WTC11 (cell line): ENCODE results near the gene CERS4. TPM values are rescaled to one million over a fixed set of nuclear protein-coding genes. Genes with fewer than 3 reads are reported as not detected.

ENCODE experiments used
- ATAC-seq: fragments of 200-7000 bp; cut with Tn5 transposase; 2 replicates; pipeline ENCODE4 v1.10.0; 2021; ENCODE audit warnings: mild to moderate bottlenecking, moderate library complexity
- CTCF ChIA-PET: fragments of 300-600 bp; sonication (Branson Sonifier 250); formaldehyde crosslinking; loops from one replicate; lab custom pipeline; 2021; ENCODE audit warnings: antibody characterized with exemption; lab: Charles Lee
- POLR2A ChIA-PET: fragments of 350-600 bp; sonication (Branson Sonifier 250); formaldehyde crosslinking; loops from one replicate; lab custom pipeline; 2021; ENCODE audit warnings: antibody characterized with exemption; lab: Charles Lee
- DNase-seq: peaks from one replicate; pipeline ENCODE4 v3.0.0; 2021; ENCODE audit warnings: low spot score
- H3K27ac Mint-ChIP-seq: 2 replicates; pipeline ENCODE4 v1.8.0; 2021; ENCODE audit warnings: mixed read lengths
- H3K27me3 Mint-ChIP-seq: 2 replicates; pipeline ENCODE4 v1.8.0; 2021; ENCODE audit warnings: low read depth, mild to moderate bottlenecking, moderate library complexity, mixed read lengths
- H3K36me3 Mint-ChIP-seq: 2 replicates; pipeline ENCODE4 v1.8.0; 2021; ENCODE audit warnings: mixed read lengths
- H3K4me1 Mint-ChIP-seq: 2 replicates; pipeline ENCODE4 v1.8.0; 2022; ENCODE audit warnings: mixed read lengths
- H3K4me3 Mint-ChIP-seq: 2 replicates; pipeline ENCODE4 v1.8.0; 2021; ENCODE audit warnings: mild to moderate bottlenecking, moderate library complexity, mixed read lengths
- H3K9me3 Mint-ChIP-seq: 2 replicates; pipeline ENCODE4 v1.8.0; 2021; ENCODE audit warnings: mixed read lengths
- ARID4B ChIP-seq: sonication (generic); formaldehyde crosslinking; IDR thresholded peaks from 2 replicates; pipeline ENCODE4 v1.8.0; 2023; ENCODE audit warnings: missing genetic modification reagents, mild to moderate bottlenecking, borderline replicate concordance
- CBFB ChIP-seq: sonication (generic); formaldehyde crosslinking; IDR thresholded peaks from 2 replicates; pipeline ENCODE4 v1.8.1; 2022; ENCODE audit warnings: mild to moderate bottlenecking, low read depth, missing genetic modification reagents
- E2F4 ChIP-seq: sonication (generic); formaldehyde crosslinking; IDR thresholded peaks from 2 replicates; pipeline ENCODE4 v1.8.1; 2022; ENCODE audit warnings: low read depth, mild to moderate bottlenecking, moderate library complexity, missing genetic modification reagents, borderline replicate concordance
- EMX1 ChIP-seq: fragments of 250-450 bp; sonication (Bioruptor Pico); IDR thresholded peaks from 2 replicates; pipeline ENCODE4 v1.8.0; 2021; ENCODE audit warnings: mild to moderate bottlenecking
- FOXP1 ChIP-seq: sonication (generic); formaldehyde crosslinking; IDR thresholded peaks from 2 replicates; pipeline ENCODE4 v1.8.0; 2022; ENCODE audit warnings: missing genetic modification reagents, mild to moderate bottlenecking, moderate library complexity, borderline replicate concordance
- GRHL2 ChIP-seq: fragments of 250-450 bp; sonication (Bioruptor Pico); IDR thresholded peaks from 2 replicates; pipeline ENCODE4 v1.8.0; 2022; ENCODE audit warnings: mild to moderate bottlenecking, moderate library complexity; ENCODE audit not compliant: insufficient replicate concordance, severe bottlenecking
- HMGA2 ChIP-seq: fragments of 250-450 bp; sonication (Bioruptor Pico); IDR thresholded peaks from 2 replicates; pipeline ENCODE4 v1.4.0; 2021; ENCODE audit warnings: mild to moderate bottlenecking, moderate library complexity
- MLX ChIP-seq: sonication (generic); formaldehyde crosslinking; IDR thresholded peaks from 2 replicates; pipeline ENCODE4 v1.8.1; 2023; ENCODE audit warnings: mild to moderate bottlenecking, missing genetic modification reagents, moderate library complexity
- MYBL2 ChIP-seq: sonication (generic); formaldehyde crosslinking; IDR thresholded peaks from 2 replicates; pipeline ENCODE4 v1.8.1; 2023; ENCODE audit warnings: mild to moderate bottlenecking, moderate library complexity, missing genetic modification reagents
- NFYB ChIP-seq: sonication (generic); formaldehyde crosslinking; conservative IDR thresholded peaks from 2 replicates; pipeline ENCODE4 v1.8.0; 2022; ENCODE audit warnings: low read depth, missing genetic modification reagents
- RELA ChIP-seq: sonication (generic); formaldehyde crosslinking; IDR thresholded peaks from 2 replicates; pipeline ENCODE4 v1.8.1; 2022; ENCODE audit warnings: missing genetic modification reagents, mild to moderate bottlenecking, borderline replicate concordance
- TEAD4 ChIP-seq: sonication (generic); formaldehyde crosslinking; IDR thresholded peaks from 2 replicates; pipeline ENCODE4 v1.8.0; 2022; ENCODE audit warnings: mild to moderate bottlenecking, missing genetic modification reagents
- TP53 ChIP-seq: sonication (generic); formaldehyde crosslinking; IDR thresholded peaks from 2 replicates; pipeline ENCODE4 v1.8.1; 2023; ENCODE audit warnings: mild to moderate bottlenecking, missing genetic modification reagents
- ZNF121 ChIP-seq: sonication (generic); formaldehyde crosslinking; IDR thresholded peaks from 2 replicates; pipeline ENCODE4 v1.8.0; 2023; ENCODE audit warnings: missing genetic modification reagents
- ZNF512 ChIP-seq: sonication (generic); formaldehyde crosslinking; IDR thresholded peaks from 2 replicates; pipeline ENCODE4 v1.8.1; 2022; ENCODE audit warnings: missing genetic modification reagents, borderline replicate concordance
- total RNA-seq: library from RNA; stranded (reverse); gene quantifications from 3 replicates; pipeline ENCODE4 v1.2.3, GENCODE V29; 2021
- TF ChIP-seq, protein P1 (sequence below): sonication (generic); formaldehyde crosslinking; IDR thresholded peaks from 2 replicates; pipeline ENCODE4 v1.8.0; 2022; ENCODE audit warnings: missing genetic modification reagents
- TF ChIP-seq, protein P2 (sequence below): sonication (generic); formaldehyde crosslinking; IDR thresholded peaks from 2 replicates; pipeline ENCODE4 v1.8.0; 2022; ENCODE audit warnings: mild to moderate bottlenecking, missing genetic modification reagents

The CERS4 gene
- total RNA-seq, 1 experiment from 2014 or later: 116 TPM

DNA sequence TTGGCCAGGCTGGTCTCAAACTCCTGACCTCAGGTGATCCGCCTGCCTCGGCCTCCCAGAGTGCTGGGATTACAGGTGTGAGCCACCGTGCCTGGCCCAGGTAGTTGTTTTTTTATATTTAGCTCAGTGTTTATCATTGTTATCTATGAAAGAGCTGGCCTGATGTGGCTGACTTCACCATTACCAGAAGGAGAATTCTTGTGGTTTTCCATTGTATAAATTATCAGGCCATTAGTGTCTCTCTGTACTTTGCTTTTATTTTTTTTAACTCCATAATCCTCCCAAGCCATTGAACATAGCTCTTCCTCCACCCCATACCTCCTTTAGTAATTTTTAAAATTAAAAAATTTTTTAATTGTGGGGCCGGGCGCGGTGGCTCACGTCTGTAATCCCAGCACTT is 24.2 kb downstream of the CERS4 start:
- DNase-seq (no peak), ATAC-seq (no peak)
- H3K36me3 Mint-ChIP-seq: peaks cover 15% of the 10 kb centered on the region
- POLR2A ChIA-PET: no interaction called here
- H3K9me3 Mint-ChIP-seq: peaks cover 4% of the 10 kb centered on the region; the same call in 1 of the 2 replicates
- no peak overlapping the region for H3K4me3 Mint-ChIP-seq
- 0 out of 2 replicates have a peak, but pooled peaks cover 3% of the 10 kb centered on the region for H3K4me1 Mint-ChIP-seq
- H3K27ac Mint-ChIP-seq: no peak overlapping the region
- CTCF ChIA-PET: interaction anchor here (0.6 to 1.4 kb wide), 3 partner anchors 75 to 292 kb away, joined by 3 read pairs; partner anchors contain the start of gene TIMM44
- no peaks in the 10 kb centered on the region for H3K27me3 Mint-ChIP-seq
- no peak for TF ChIP-seq ARID4B (CRISPR knock-in tag)
- TF ChIP-seq, protein P1, sequence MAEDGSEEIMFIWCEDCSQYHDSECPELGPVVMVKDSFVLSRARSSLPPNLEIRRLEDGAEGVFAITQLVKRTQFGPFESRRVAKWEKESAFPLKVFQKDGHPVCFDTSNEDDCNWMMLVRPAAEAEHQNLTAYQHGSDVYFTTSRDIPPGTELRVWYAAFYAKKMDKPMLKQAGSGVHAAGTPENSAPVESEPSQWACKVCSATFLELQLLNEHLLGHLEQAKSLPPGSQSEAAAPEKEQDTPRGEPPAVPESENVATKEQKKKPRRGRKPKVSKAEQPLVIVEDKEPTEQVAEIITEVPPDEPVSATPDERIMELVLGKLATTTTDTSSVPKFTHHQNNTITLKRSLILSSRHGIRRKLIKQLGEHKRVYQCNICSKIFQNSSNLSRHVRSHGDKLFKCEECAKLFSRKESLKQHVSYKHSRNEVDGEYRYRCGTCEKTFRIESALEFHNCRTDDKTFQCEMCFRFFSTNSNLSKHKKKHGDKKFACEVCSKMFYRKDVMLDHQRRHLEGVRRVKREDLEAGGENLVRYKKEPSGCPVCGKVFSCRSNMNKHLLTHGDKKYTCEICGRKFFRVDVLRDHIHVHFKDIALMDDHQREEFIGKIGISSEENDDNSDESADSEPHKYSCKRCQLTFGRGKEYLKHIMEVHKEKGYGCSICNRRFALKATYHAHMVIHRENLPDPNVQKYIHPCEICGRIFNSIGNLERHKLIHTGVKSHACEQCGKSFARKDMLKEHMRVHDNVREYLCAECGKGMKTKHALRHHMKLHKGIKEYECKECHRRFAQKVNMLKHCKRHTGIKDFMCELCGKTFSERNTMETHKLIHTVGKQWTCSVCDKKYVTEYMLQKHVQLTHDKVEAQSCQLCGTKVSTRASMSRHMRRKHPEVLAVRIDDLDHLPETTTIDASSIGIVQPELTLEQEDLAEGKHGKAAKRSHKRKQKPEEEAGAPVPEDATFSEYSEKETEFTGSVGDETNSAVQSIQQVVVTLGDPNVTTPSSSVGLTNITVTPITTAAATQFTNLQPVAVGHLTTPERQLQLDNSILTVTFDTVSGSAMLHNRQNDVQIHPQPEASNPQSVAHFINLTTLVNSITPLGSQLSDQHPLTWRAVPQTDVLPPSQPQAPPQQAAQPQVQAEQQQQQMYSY: no peak
- no peak for TF ChIP-seq ZNF121 (CRISPR knock-in tag)
- no peak for TF ChIP-seq TEAD4 (CRISPR knock-in tag)
- TF ChIP-seq, protein P2, sequence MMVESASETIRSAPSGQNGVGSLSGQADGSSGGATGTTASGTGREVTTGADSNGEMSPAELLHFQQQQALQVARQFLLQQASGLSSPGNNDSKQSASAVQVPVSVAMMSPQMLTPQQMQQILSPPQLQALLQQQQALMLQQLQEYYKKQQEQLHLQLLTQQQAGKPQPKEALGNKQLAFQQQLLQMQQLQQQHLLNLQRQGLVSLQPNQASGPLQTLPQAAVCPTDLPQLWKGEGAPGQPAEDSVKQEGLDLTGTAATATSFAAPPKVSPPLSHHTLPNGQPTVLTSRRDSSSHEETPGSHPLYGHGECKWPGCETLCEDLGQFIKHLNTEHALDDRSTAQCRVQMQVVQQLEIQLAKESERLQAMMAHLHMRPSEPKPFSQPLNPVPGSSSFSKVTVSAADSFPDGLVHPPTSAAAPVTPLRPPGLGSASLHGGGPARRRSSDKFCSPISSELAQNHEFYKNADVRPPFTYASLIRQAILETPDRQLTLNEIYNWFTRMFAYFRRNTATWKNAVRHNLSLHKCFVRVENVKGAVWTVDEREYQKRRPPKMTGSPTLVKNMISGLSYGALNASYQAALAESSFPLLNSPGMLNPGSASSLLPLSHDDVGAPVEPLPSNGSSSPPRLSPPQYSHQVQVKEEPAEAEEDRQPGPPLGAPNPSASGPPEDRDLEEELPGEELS (CRISPR knock-in tag): no peak
- TF ChIP-seq CBFB (CRISPR knock-in tag): no peak
- TF ChIP-seq TP53 (CRISPR knock-in tag): no peak
- no peak for TF ChIP-seq RELA (CRISPR knock-in tag)
- no peak for TF ChIP-seq GRHL2
- TF ChIP-seq HMGA2 (CRISPR knock-in tag): no peak
- TF ChIP-seq MLX (CRISPR knock-in tag): no peak
- TF ChIP-seq EMX1 (CRISPR knock-in tag): no peak
- no peak for TF ChIP-seq E2F4 (CRISPR knock-in tag)

DNA sequence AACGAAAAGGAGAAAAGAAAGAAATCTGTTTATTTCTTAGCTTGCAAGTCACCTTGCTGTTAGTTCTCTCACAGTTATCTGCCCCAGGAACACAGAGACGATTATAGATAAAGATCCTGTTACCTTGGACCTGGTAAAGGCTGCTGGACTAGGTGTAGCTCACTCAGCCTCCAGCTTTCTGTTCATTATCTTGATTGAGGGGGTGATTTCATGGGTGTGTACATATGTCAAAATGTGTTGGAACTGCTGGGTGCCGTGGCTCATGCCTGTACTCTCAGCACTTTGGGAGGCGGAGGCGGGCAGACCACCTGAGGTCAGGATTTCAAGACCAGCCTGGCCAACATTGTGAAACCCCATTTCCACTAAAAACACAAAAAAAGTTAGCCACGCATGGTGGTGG is 27.9 kb downstream of the CERS4 start:
- ATAC-seq (no peak), DNase-seq (no peak)
- Mint-ChIP-seq H3K4me3 (no peak overlapping the region), H3K27ac (peak overlapping the region; percentile 78), H3K36me3 (peaks cover 9% of the 10 kb centered on the region; the same call in 1 of the 2 replicates), H3K9me3 (peaks cover under 1% of the 10 kb centered on the region; the same call in 1 of the 2 replicates), H3K4me1 (peaks cover 15% of the 10 kb centered on the region), H3K27me3 (no peaks in the 10 kb centered on the region)
- ChIA-PET CTCF (interaction anchor here (0.6 to 2.1 kb wide), 3 partner anchors 20 to 234 kb away, joined by 4 to 6 read pairs (median 5); no protein-coding TSS in a partner anchor), POLR2A (no interaction called here)
- TF ChIP-seq FOXP1 (no peak), MYBL2 (CRISPR knock-in tag) (no peak), NFYB (no peak), GRHL2 (no peak), ZNF512 (CRISPR knock-in tag) (no peak)
